Thymus (tissue), 11 donors: Measurements from ENCODE around the gene CACNA2D2. TPM values are rescaled to one million over a fixed set of nuclear protein-coding genes. Genes with fewer than 3 reads are reported as not detected.

ENCODE experiments used
- DNase-seq, 9 donors: peaks; one replicate each; pipeline ENCODE4 v3.0.0-alpha.2; 2013; ENCODE audit warnings: low spot score in 9 of 9, low read depth in 6 of 9, missing footprints in 1 of 9
- H3K27ac ChIP-seq, 2 donors: one replicate each; pipeline ENCODE4 v1.5.1; 2013; ENCODE audit warnings: control low read depth in 1 of 2, low read depth in 1 of 2, low read length in 1 of 2, mild to moderate bottlenecking in 1 of 2, moderate library complexity in 1 of 2
- H3K27me3 ChIP-seq, 2 donors: one replicate each; pipeline ENCODE4 v1.5.1; 2013; ENCODE audit warnings: low read length in 1 of 2; ENCODE audit not compliant: control insufficient read depth in 2 of 2, insufficient read depth in 1 of 2
- H3K36me3 ChIP-seq, 2 donors: one replicate each; pipeline ENCODE4 v1.5.1; 2013; ENCODE audit warnings: low read length in 1 of 2, mild to moderate bottlenecking in 1 of 2, moderate library complexity in 1 of 2; ENCODE audit not compliant: control insufficient read depth in 2 of 2, insufficient read depth in 2 of 2
- H3K4me1 ChIP-seq, 2 donors: one replicate each; pipeline ENCODE4 v1.5.1; 2013; ENCODE audit warnings: low read length in 2 of 2; ENCODE audit not compliant: control insufficient read depth in 2 of 2, insufficient read depth in 2 of 2
- H3K4me3 ChIP-seq, 2 donors: one replicate each; pipeline ENCODE4 v1.5.1; 2013; ENCODE audit warnings: low read length in 2 of 2, control low read depth in 1 of 2, mild to moderate bottlenecking in 1 of 2
- H3K9me3 ChIP-seq, 2 donors: one replicate each; pipeline ENCODE4 v1.5.1; 2013; ENCODE audit warnings: low read length in 1 of 2, mild to moderate bottlenecking in 1 of 2; ENCODE audit not compliant: control insufficient read depth in 2 of 2, insufficient read depth in 1 of 2
- WGBS: extraction: QIAGEN DNeasy Blood & Tissue Kit; methylation state at CpG from one replicate; pipeline ENCODE4 v1.1.7; 2013; 5-methylcytosine and 5-hydroxymethylcytosine counted together
- polyA plus RNA-seq: library from polyadenylated mRNA; stranded (reverse); fragments of 200-250 nt; gene quantifications from one replicate; pipeline ENCODE4 v1.2.3, GENCODE V29; 2013
- total RNA-seq: library from RNA; stranded (reverse); fragments of 120-200 nt; gene quantifications from one replicate; pipeline ENCODE4 v1.2.4, GENCODE V29; 2013
- donor health status: healthy.

The CACNA2D2 gene
- total and polyA plus RNA-seq, 2 donors = 0.57 to 1.5 TPM

DNA sequence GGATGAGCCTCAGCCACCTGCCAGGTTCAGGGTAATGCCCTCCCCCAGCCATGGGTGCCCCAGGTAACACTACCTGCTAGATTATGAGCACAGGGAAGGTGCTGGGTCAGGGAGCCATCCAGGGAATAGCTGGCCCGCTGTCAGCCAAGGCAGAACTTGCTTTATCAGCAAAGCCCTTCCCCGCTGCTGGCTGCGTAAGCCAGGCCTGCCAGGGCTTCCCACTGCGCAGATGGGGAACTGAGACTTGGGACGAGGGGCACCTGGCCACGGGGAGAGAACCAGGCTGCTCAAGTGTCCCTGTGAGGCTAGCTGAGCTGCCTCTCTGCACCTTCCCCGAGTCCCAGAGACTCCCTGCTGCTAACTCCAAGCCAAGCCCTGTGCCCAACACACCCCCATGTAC is 45.4 kb downstream of the CACNA2D2 start:
- H3K9me3 ChIP-seq = no peaks in the 10 kb centered on the region
- no peak for DNase-seq
- no peak overlapping the region for H3K27ac ChIP-seq
- no peaks in the 10 kb centered on the region for H3K36me3 ChIP-seq
- no peaks in the 10 kb centered on the region for H3K4me1 ChIP-seq
- no peak overlapping the region for H3K4me3 ChIP-seq
- 92% methylated on average over 7 of the region's 7 CpGs for WGBS
- H3K27me3 ChIP-seq = no peaks in the 10 kb centered on the region

DNA sequence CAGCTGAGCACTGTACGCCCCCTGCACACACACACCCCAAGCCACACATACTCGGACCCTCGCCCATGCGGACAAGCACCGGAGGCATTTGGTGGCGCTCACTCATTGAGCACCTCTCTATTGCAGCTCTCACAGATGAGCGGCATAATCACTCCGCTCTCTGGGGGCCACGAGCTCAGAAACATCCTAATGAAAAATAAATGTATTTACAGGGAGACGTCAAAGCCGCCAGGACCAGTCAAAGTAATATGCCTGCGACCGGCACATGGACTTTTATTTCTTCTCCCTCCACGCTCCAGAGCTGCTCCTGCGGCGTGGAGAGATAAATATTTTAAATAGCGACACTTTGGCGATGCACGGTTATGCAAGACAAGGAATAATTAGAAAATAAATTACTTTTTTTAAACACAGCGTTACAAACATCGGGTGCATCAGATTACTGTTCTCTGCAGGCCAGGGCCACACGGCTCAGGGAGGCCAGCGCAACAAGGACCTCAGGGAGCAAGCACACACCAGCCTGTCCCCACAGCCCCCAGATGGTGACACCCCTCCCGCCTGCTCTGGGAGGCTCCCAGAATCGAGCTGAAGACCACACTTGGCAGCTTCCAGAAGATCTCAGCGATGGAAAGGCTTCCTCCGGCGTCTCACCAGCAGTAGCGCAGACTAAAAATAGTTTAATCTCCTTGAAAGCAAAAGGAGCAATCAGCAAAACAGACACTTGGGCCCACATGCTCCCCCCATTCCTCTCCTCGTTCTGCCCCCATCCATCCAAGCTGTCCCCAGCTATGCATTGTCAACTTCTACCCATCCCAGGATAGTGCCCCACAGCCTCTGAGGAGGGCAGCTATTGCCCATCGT is 48.0 kb downstream of the CACNA2D2 start:
- DNase-seq = no peak
- no peak overlapping the region for H3K4me3 ChIP-seq
- no peak overlapping the region for H3K27ac ChIP-seq
- H3K4me1 ChIP-seq = peaks cover 2 to 7% of the 10 kb centered on the region in 2 donors
- no peaks in the 10 kb centered on the region for H3K36me3 ChIP-seq
- no peaks in the 10 kb centered on the region for H3K27me3 ChIP-seq
- peaks cover 0 to 2% of the 10 kb centered on the region in 2 donors for H3K9me3 ChIP-seq
- 95% methylated on average over 31 of the region's 31 CpGs for WGBS

DNA sequence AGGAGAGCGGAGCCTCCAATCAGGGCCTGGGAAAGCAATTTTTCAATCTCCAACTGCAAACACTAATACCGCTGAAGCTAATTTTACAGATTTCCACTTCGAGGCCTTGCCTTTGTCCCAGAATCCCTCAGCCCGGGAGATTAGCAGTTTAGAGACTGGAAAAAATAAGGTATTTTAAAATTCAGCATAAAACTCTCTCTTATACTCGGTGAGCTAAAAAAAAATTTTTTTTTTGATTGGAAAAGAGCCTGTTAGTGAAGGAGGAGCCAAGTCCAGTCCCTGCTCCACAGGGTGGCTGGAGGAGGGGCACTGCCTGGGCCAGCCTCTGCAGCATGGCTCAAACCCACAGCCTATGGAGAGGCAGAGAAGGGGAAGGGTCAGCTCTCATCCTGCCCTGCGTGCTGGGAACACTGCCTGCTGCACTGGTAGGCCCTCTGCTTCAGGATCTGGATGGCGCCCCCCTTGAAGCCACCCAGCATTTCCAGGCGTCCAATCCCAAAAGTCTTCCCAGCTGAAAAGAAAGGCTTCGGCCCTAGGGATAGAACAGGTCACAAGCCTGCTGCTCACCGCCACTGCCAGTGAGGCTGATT is 48.9 kb downstream of the CACNA2D2 start:
- 96% methylated on average over 10 of the region's 10 CpGs for WGBS
- Histone ChIP-seq H3K4me3 (no peak overlapping the region), H3K4me1 (peaks cover 7 to 14% of the 10 kb centered on the region in 2 donors), H3K27me3 (no peaks in the 10 kb centered on the region), H3K9me3 (peaks cover 0 to 2% of the 10 kb centered on the region in 2 donors), H3K27ac (no peak overlapping the region), H3K36me3 (no peaks in the 10 kb centered on the region)
- no peak for DNase-seq

GRCh38 chr3:50453907-50454306 is 49.5 kb downstream of the CACNA2D2 start:
- H3K4me3 ChIP-seq = no peak overlapping the region
- peaks cover 0 to 2% of the 10 kb centered on the region in 2 donors for H3K9me3 ChIP-seq
- 93% methylated on average over 13 of the region's 13 CpGs for WGBS
- no peaks in the 10 kb centered on the region for H3K36me3 ChIP-seq
- H3K4me1 ChIP-seq = peaks cover 7 to 17% of the 10 kb centered on the region in 2 donors
- H3K27ac ChIP-seq = no peak overlapping the region
- no peaks in the 10 kb centered on the region for H3K27me3 ChIP-seq
- no peak for DNase-seq

GRCh38 chr3:50450209-50450921 is 53.1 kb downstream of the CACNA2D2 start:
- Histone ChIP-seq H3K36me3 (no peaks in the 10 kb centered on the region), H3K27me3 (no peaks in the 10 kb centered on the region), H3K9me3 (peaks cover 0 to 2% of the 10 kb centered on the region in 2 donors), H3K27ac (peak overlapping the region; percentile 66 to 68), H3K4me1 (peaks cover 7 to 17% of the 10 kb centered on the region in 2 donors), H3K4me3 (peak overlapping the region in 1 of 2 donors; percentile 39)
- WGBS = 46% methylated on average over 29 of the region's 29 CpGs
- peak in 3 of 9 donors; percentile 26 to 65 (median 33) for DNase-seq

DNA sequence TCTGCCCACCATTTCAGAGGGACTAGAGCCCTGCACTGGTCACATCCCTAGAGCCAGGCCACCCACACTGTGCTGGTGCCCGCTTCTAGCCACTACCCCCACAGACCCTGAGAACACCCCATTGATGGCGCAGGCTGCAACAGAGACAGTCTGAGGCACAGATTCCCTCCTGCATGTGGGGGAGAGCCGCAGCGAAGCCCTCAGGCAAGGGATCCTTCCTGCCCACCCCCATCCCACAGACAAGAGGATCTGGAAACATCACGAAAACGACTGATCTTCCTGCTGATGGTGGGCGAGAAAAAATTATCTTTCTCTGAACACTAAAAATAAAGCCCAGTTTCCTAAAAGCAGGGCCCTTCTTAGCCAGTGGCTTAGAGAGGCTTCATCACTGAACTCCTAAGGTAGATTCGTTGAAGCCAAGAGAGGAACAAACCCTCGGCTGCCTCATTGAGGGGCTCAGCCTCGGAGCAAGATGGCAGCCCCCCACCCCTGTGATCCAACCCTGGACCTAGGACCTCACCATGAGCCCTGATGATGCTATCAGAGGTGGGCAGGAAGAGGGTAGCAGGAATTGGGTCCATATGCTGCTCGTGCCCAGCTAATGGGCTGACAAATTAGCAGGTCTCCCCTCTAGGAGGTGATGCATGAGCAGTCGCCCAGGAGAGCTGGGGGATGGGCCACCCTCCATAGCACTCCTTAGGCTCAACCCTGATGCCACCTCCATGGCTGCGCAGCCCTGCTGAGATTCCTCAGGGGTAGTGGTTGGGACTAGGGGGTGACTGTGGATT is 54.5 kb downstream of the CACNA2D2 start:
- H3K36me3 ChIP-seq = no peaks in the 10 kb centered on the region
- 96% methylated on average over 13 of the region's 13 CpGs for WGBS
- peaks cover 0 to 2% of the 10 kb centered on the region in 2 donors for H3K9me3 ChIP-seq
- no peak overlapping the region for H3K27ac ChIP-seq
- peaks cover 7 to 17% of the 10 kb centered on the region in 2 donors for H3K4me1 ChIP-seq
- no peak overlapping the region for H3K4me3 ChIP-seq
- no peaks in the 10 kb centered on the region for H3K27me3 ChIP-seq
- DNase-seq = no peak

DNA sequence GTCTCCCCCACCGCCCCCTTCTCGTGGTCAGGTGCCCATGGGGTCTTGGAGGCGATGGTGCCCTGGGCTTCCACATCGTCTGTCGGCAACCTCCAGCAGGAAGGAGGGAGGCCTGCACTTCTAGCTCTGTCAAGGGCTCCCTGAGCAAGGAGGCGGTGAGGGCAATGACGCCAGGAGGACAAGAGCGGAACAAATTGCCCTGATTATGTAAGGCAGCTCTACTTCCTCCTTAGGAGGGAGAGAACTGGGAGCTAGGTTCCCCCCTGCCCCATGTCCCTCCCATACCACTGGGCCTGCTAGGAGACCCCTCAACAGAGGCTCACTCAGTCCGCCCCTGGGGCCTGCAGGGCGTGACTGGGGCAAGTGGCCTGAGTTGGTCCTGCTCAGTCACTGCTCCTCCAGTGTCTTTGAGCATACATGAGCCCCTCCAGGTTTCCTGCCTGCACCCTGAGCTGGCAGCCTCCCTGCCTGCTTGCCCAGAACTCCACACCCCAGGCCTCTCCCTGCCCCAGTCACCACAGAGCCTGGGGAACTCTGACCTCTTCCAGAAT is 56.1 kb downstream of the CACNA2D2 start:
- H3K4me1 ChIP-seq = peaks cover 7 to 17% of the 10 kb centered on the region in 2 donors
- H3K27me3 ChIP-seq = no peaks in the 10 kb centered on the region
- peaks cover 0 to 2% of the 10 kb centered on the region in 2 donors for H3K9me3 ChIP-seq
- H3K36me3 ChIP-seq = no peaks in the 10 kb centered on the region
- WGBS = 87% methylated on average over 10 of the region's 10 CpGs
- no peak overlapping the region for H3K4me3 ChIP-seq
- no peak for DNase-seq
- H3K27ac ChIP-seq = no peak overlapping the region

DNA sequence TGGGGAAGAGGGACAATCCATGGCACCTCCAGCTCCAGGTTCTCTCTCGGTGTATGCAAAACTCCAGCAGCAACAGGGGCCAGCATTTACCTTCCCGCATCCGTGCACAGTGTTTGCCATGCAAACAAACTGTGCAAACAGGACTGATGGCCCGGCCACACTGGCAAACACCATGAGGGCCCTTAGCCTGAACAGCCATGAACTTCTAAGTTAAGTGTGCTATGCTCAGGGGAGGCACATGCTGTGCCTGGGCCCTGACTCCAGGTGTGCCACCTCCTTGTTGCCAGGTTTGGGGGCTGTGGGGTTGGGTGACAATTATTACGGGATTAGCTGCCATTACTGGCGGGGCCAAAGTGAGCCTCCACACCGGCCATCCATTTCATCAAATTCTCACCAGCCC is 57.5 kb downstream of the CACNA2D2 start:
- Histone ChIP-seq H3K27ac (no peak overlapping the region), H3K36me3 (no peaks in the 10 kb centered on the region), H3K4me1 (peaks cover 7 to 16% of the 10 kb centered on the region in 2 donors), H3K27me3 (no peaks in the 10 kb centered on the region), H3K9me3 (no peaks in the 10 kb centered on the region), H3K4me3 (no peak overlapping the region)
- 97% methylated on average over 7 of the region's 7 CpGs for WGBS
- no peak for DNase-seq
